Measurements from ENCODE around the gene NCOA4. TPM values are rescaled to one million over a fixed set of nuclear protein-coding genes. Genes with fewer than 3 reads are reported as not detected.
A peak's percentile ranks its signal among the peaks of the same experiment; 100 is the strongest.

The NCOA4 gene
- total RNA-seq, 5 donors from 2014 or later (not counting 1 experiment from before 2014, with no cell fraction given): 60.1 to 86.8 (median 75.3) TPM

GRCh38 chr10:46017733-46018132, 12.7 kb downstream of the NCOA4 start:
- Histone ChIP-seq H3K27ac (ENCODE audit: low read length) (no peak overlapping the region), H3K9me3 (no peaks in the 10 kb centered on the region), H3K27me3 (replicated peaks in 1 of 2; ENCODE audit: control insufficient read depth in 2 of 2, extremely low read depth in 1 of 2, insufficient read depth in 2 of 2, low read length in 1 of 2) (no peaks in the 10 kb centered on the region), H3K4me3 (ENCODE audit: control insufficient read depth in 1 of 2, extremely low read depth in 1 of 2, low read length in 1 of 2) (no peak overlapping the region), H3K36me3 (ENCODE audit: control insufficient read depth in 2 of 2, extremely low read depth in 1 of 2, insufficient read depth in 1 of 2, low read length in 1 of 2) (peaks cover 7 to 36% of the 10 kb centered on the region in 2 donors), H3K4me1 (ENCODE audit: control insufficient read depth in 1 of 2, extremely low read depth in 1 of 2, insufficient read depth in 2 of 2, low read length in 2 of 2) (peaks cover 11 to 21% of the 10 kb centered on the region in 2 experiments)
- no peak overlapping the region for H3K4me3 Mint-ChIP-seq
- peaks cover 15% of the 10 kb centered on the region for H3K36me3 Mint-ChIP-seq
- no peaks in the 10 kb centered on the region for H3K27me3 Mint-ChIP-seq
- peak overlapping the region in 1 of 2 donors; percentile 56 for H3K27ac Mint-ChIP-seq
- no peaks in the 10 kb centered on the region for H3K9me3 Mint-ChIP-seq
- no peak for ATAC-seq (replicated peaks in 1 of 4)
- H3K4me1 Mint-ChIP-seq: peaks cover 56 to 65% (median 60%) of the 10 kb centered on the region in 3 donors
- CTCF ChIA-PET: interaction anchor here in 1 of 2 donors (0.8 to 0.9 kb wide), 2 partner anchors 9 to 11 kb away, joined by 3 read pairs; no protein-coding TSS in a partner anchor
- WGBS (ENCODE audit: insufficient coverage): 100% methylated on average over 1 of the region's 2 CpGs
- POLR2A ChIA-PET: interaction anchor here in 1 of 2 donors (1.0 kb wide), 1 partner anchor 44 kb away, joined by 3 read pairs; no protein-coding TSS in a partner anchor
- DNase-seq: no peak

- POLR2A ChIA-PET: interaction anchor here in 1 of 2 donors (0.5 kb wide), 1 partner anchor 12 kb away, joined by 3 read pairs; no protein-coding TSS in a partner anchor
- Mint-ChIP-seq H3K27me3 (no peaks in the 10 kb centered on the region), H3K4me3 (no peak overlapping the region), H3K4me1 (peaks cover 47 to 57% (median 52%) of the 10 kb centered on the region in 3 donors), H3K9me3 (no peaks in the 10 kb centered on the region), H3K27ac (peak overlapping the region; percentile 29 to 62), H3K36me3 (peaks cover 16% of the 10 kb centered on the region)
- H3K27ac ChIP-seq (ENCODE audit: low read length): no peak overlapping the region
- no peak overlapping the region for H3K4me3 ChIP-seq (ENCODE audit: control insufficient read depth in 1 of 2, extremely low read depth in 1 of 2, low read length in 1 of 2)
- peaks cover 8 to 16% of the 10 kb centered on the region in 2 experiments for H3K4me1 ChIP-seq (ENCODE audit: control insufficient read depth in 1 of 2, extremely low read depth in 1 of 2, insufficient read depth in 2 of 2, low read length in 2 of 2)
- H3K9me3 ChIP-seq: no peaks in the 10 kb centered on the region
- H3K36me3 ChIP-seq (ENCODE audit: control insufficient read depth in 2 of 2, extremely low read depth in 1 of 2, insufficient read depth in 1 of 2, low read length in 1 of 2): peaks cover 8 to 44% of the 10 kb centered on the region in 2 donors
- no CpG with 5 or more reads among the region's 1 CpG for WGBS (ENCODE audit: insufficient coverage)
- CTCF ChIA-PET: no interaction called here
- DNase-seq: no peak
- no peaks in the 10 kb centered on the region for H3K27me3 ChIP-seq (replicated peaks in 1 of 2; ENCODE audit: control insufficient read depth in 2 of 2, extremely low read depth in 1 of 2, insufficient read depth in 2 of 2, low read length in 1 of 2)
- no peak for ATAC-seq (replicated peaks in 1 of 4)
Measured at GRCh38 chr10:46016811-46017210, 13.6 kb downstream of the NCOA4 start.

DNA sequence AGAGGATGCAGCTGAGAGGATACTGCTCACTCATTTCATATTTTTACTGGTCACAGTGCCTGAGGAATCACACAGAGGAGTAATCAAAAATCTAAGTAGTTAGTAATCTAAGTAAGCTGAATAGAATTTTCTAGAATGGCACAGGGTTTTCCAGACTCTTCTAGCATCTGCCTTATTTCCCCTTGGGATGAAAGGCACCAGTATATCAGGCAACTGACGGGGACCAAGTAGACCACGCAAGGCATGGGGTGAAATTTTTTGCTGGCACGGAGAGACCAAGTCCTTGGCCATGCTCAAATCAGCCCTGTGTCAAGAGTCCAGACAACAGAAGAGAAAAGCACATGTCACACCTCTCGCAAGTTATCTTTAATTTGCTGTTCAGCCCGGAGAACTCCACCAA, 14.2 kb downstream of the NCOA4 start:
- ChIA-PET POLR2A (interaction anchor here in 1 of 2 donors (0.5 kb wide), 1 partner anchor 13 kb away, joined by 3 read pairs; no protein-coding TSS in a partner anchor), CTCF (interaction anchor here in 1 of 2 donors (0.5 kb wide), 1 partner anchor 9 kb away, joined by 4 read pairs; no protein-coding TSS in a partner anchor)
- 100% methylated on average over 3 of the region's 5 CpGs for WGBS (ENCODE audit: insufficient coverage)
- Histone ChIP-seq H3K4me1 (ENCODE audit: control insufficient read depth in 1 of 2, extremely low read depth in 1 of 2, insufficient read depth in 2 of 2, low read length in 2 of 2) (peaks cover 8 to 16% of the 10 kb centered on the region in 2 experiments), H3K27me3 (replicated peaks in 1 of 2; ENCODE audit: control insufficient read depth in 2 of 2, extremely low read depth in 1 of 2, insufficient read depth in 2 of 2, low read length in 1 of 2) (no peaks in the 10 kb centered on the region), H3K27ac (ENCODE audit: low read length) (no peak overlapping the region), H3K4me3 (ENCODE audit: control insufficient read depth in 1 of 2, extremely low read depth in 1 of 2, low read length in 1 of 2) (no peak overlapping the region), H3K9me3 (no peaks in the 10 kb centered on the region), H3K36me3 (ENCODE audit: control insufficient read depth in 2 of 2, extremely low read depth in 1 of 2, insufficient read depth in 1 of 2, low read length in 1 of 2) (peaks cover 11 to 49% of the 10 kb centered on the region in 2 donors)
- no peak overlapping the region for H3K4me3 Mint-ChIP-seq
- DNase-seq (no peak), ATAC-seq (replicated peaks in 1 of 4) (no peak)
- no peaks in the 10 kb centered on the region for H3K9me3 Mint-ChIP-seq
- peak overlapping the region in 1 of 2 donors; percentile 34 for H3K27ac Mint-ChIP-seq
- H3K36me3 Mint-ChIP-seq: peaks cover 16% of the 10 kb centered on the region
- no peaks in the 10 kb centered on the region for H3K27me3 Mint-ChIP-seq
- H3K4me1 Mint-ChIP-seq: peaks cover 41 to 52% (median 48%) of the 10 kb centered on the region in 3 donors

DNA sequence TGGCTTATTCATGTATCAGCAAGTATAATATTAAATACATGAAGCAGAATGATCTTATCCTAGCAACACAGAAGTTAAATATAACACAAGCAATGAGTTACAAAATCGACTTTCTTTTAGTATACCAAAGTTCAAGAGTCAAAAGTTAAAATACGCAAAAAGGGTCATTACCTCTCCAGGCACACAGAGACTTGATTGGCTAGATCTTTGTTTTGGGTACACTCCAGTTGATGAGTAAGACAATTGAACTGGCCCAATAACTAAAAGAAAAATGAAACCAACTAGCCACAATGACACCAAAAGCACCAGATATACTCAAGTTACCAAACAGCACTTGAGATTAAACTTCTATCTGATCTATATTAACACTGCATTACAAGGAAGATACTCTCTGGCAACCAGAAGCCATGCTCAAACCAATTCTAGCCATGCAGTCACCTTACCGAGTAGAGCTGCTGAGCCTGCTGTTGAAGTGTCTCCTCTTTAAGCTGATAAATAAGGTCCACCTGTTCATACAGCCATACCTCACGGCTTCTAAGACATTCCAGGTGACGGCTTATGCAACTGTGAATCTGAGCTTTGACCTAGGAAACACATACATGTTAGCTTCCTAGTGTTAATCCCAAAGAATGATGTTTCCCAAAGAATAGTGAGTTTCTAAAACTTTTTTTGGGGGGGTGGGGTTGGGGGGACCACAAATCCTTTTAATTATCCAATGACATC, 15.6 kb downstream of the NCOA4 start:
- Histone ChIP-seq H3K27ac (ENCODE audit: low read length) (no peak overlapping the region), H3K36me3 (ENCODE audit: control insufficient read depth in 2 of 2, extremely low read depth in 1 of 2, insufficient read depth in 1 of 2, low read length in 1 of 2) (peaks cover 14 to 62% of the 10 kb centered on the region in 2 donors), H3K4me1 (ENCODE audit: control insufficient read depth in 1 of 2, extremely low read depth in 1 of 2, insufficient read depth in 2 of 2, low read length in 2 of 2) (peaks cover 1 to 10% of the 10 kb centered on the region in 2 experiments), H3K9me3 (no peaks in the 10 kb centered on the region), H3K27me3 (replicated peaks in 1 of 2; ENCODE audit: control insufficient read depth in 2 of 2, extremely low read depth in 1 of 2, insufficient read depth in 2 of 2, low read length in 1 of 2) (no peaks in the 10 kb centered on the region), H3K4me3 (ENCODE audit: control insufficient read depth in 1 of 2, extremely low read depth in 1 of 2, low read length in 1 of 2) (no peak overlapping the region)
- H3K27ac Mint-ChIP-seq: peak overlapping the region in 1 of 2 donors; percentile 62
- CTCF ChIA-PET: interaction anchor here in 1 of 2 donors (0.5 kb wide), 1 partner anchor 10 kb away, joined by 3 read pairs; no protein-coding TSS in a partner anchor
- peaks cover 29 to 39% (median 34%) of the 10 kb centered on the region in 3 donors for H3K4me1 Mint-ChIP-seq
- no peak overlapping the region for H3K4me3 Mint-ChIP-seq
- ATAC-seq (replicated peaks in 1 of 4) (no peak), DNase-seq (no peak)
- H3K27me3 Mint-ChIP-seq: no peaks in the 10 kb centered on the region
- no peaks in the 10 kb centered on the region for H3K9me3 Mint-ChIP-seq
- peaks cover 25% of the 10 kb centered on the region for H3K36me3 Mint-ChIP-seq
- POLR2A ChIA-PET: no interaction called here
- WGBS (ENCODE audit: insufficient coverage): 100% methylated on average over 1 of the region's 5 CpGs

DNA sequence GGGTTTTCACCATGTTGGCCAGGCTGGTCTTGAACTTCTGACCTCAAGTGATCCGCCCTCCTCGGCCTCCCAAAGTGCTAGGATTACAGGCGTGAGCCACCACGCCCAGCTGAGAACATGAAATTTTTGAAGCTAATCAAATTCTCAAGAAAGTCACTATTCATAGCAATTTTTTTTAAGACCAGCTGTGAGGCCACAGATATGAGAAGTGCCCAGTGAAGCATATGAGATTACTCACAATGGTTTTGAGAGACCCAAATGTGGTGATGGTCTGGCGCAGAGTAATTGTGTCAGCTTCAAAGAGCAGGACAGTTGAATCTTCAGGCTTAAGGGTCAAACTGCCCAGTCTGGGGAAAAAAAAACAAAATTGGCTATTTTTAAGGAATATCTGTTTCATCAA, 16.2 kb downstream of the NCOA4 start:
- no peak overlapping the region for H3K27ac ChIP-seq (ENCODE audit: low read length)
- H3K4me1 ChIP-seq (ENCODE audit: control insufficient read depth in 1 of 2, extremely low read depth in 1 of 2, insufficient read depth in 2 of 2, low read length in 2 of 2): peaks cover 0 to 6% of the 10 kb centered on the region in 2 experiments
- Mint-ChIP-seq H3K9me3 (no peaks in the 10 kb centered on the region), H3K27ac (no peak overlapping the region), H3K4me3 (no peak overlapping the region), H3K36me3 (peaks cover 31% of the 10 kb centered on the region), H3K4me1 (peaks cover 23 to 33% (median 28%) of the 10 kb centered on the region in 3 donors), H3K27me3 (no peaks in the 10 kb centered on the region)
- ATAC-seq (replicated peaks in 1 of 4): no peak
- no peaks in the 10 kb centered on the region for H3K9me3 ChIP-seq
- no peaks in the 10 kb centered on the region for H3K27me3 ChIP-seq (replicated peaks in 1 of 2; ENCODE audit: control insufficient read depth in 2 of 2, extremely low read depth in 1 of 2, insufficient read depth in 2 of 2, low read length in 1 of 2)
- DNase-seq: no peak
- ChIA-PET POLR2A (no interaction called here), CTCF (no interaction called here)
- peaks cover 14 to 68% of the 10 kb centered on the region in 2 donors for H3K36me3 ChIP-seq (ENCODE audit: control insufficient read depth in 2 of 2, extremely low read depth in 1 of 2, insufficient read depth in 1 of 2, low read length in 1 of 2)
- 96% methylated on average over 4 of the region's 5 CpGs for WGBS (ENCODE audit: insufficient coverage)
- H3K4me3 ChIP-seq (ENCODE audit: control insufficient read depth in 1 of 2, extremely low read depth in 1 of 2, low read length in 1 of 2): no peak overlapping the region

- POLR2A ChIA-PET: no interaction called here
- H3K36me3 ChIP-seq (ENCODE audit: control insufficient read depth in 2 of 2, extremely low read depth in 1 of 2, insufficient read depth in 1 of 2, low read length in 1 of 2): peaks cover 14 to 82% of the 10 kb centered on the region in 2 donors
- H3K36me3 Mint-ChIP-seq: peaks cover 40% of the 10 kb centered on the region
Measured at GRCh38 chr10:46012746-46013145, 17.7 kb downstream of the NCOA4 start.

More at GRCh38 chr10:46012746-46013145, 17.7 kb downstream of the NCOA4 start:
- no peak overlapping the region for H3K4me3 ChIP-seq (ENCODE audit: control insufficient read depth in 1 of 2, extremely low read depth in 1 of 2, low read length in 1 of 2)
- DNase-seq (no peak), ATAC-seq (replicated peaks in 1 of 4) (no peak)
- CTCF ChIA-PET: no interaction called here
- H3K4me1 Mint-ChIP-seq: peaks cover 15 to 21% (median 17%) of the 10 kb centered on the region in 3 donors
- no peaks in the 10 kb centered on the region for H3K27me3 Mint-ChIP-seq
- WGBS (ENCODE audit: insufficient coverage): 100% methylated on average over 1 of the region's 3 CpGs
- no peak overlapping the region for H3K4me3 Mint-ChIP-seq
- H3K4me1 ChIP-seq (ENCODE audit: control insufficient read depth in 1 of 2, extremely low read depth in 1 of 2, insufficient read depth in 2 of 2, low read length in 2 of 2): no peaks in the 10 kb centered on the region
- no peaks in the 10 kb centered on the region for H3K9me3 ChIP-seq
- peak overlapping the region in 1 of 2 donors; percentile 36 for H3K27ac Mint-ChIP-seq
- H3K27me3 ChIP-seq (replicated peaks in 1 of 2; ENCODE audit: control insufficient read depth in 2 of 2, extremely low read depth in 1 of 2, insufficient read depth in 2 of 2, low read length in 1 of 2): no peaks in the 10 kb centered on the region
- H3K27ac ChIP-seq (ENCODE audit: low read length): no peak overlapping the region
- H3K9me3 Mint-ChIP-seq: no peaks in the 10 kb centered on the region
